Stomach (tissue), 9 donors: Measurements from ENCODE around the gene HS6ST3. TPM values are rescaled to one million over a fixed set of nuclear protein-coding genes. Genes with fewer than 3 reads are reported as not detected.

Experiments used
- DNase-seq, 2 donors: peaks; one replicate each; pipeline versions ENCODE4 v3.0.0 to v3.0.0-alpha.2; 2013 to 2019
- H3K27ac ChIP-seq, 5 donors: fragments of 200-600 bp in 4 of 5; sonication (generic) in 4 of 5; one replicate each; pipeline ENCODE4 v1.5.1; 2013 to 2019; ENCODE audit warnings: mild to moderate bottlenecking in 1 of 5, moderate library complexity in 1 of 5
- H3K27me3 ChIP-seq, 3 donors: fragments of 200-600 bp; sonication (generic); one replicate each; pipeline ENCODE4 v1.5.1; 2017 to 2019; ENCODE audit warnings: mixed run types in 1 of 3
- H3K36me3 ChIP-seq, 4 donors: fragments of 200-600 bp; sonication (generic); 1 replicate in 3 of 4; 2 replicates in 1 of 4; pipeline ENCODE4 v1.5.1; 2016 to 2019
- H3K4me1 ChIP-seq, 4 donors: fragments of 200-600 bp; sonication (generic); one replicate each; pipeline ENCODE4 v1.5.1; 2016 to 2019
- H3K4me3 ChIP-seq, 4 donors: fragments of 200-600 bp; sonication (generic) in 3 of 4; one replicate each; pipeline ENCODE4 v1.5.1; 2016 to 2019; ENCODE audit warnings: mild to moderate bottlenecking in 1 of 4
- H3K9me3 ChIP-seq, 4 donors: fragments of 200-600 bp; sonication (generic); one replicate each; pipeline ENCODE4 v1.5.1; 2016 to 2019
- EP300 ChIP-seq: sonication (generic); formaldehyde crosslinking; IDR thresholded peaks from one replicate; pipeline ENCODE4 v1.6.1; 2017; ENCODE audit warnings: antibody characterized with exemption
- POLR2A ChIP-seq, 4 donors: fragments of 450-650 bp; IDR thresholded peaks; one replicate each; pipeline ENCODE4 v1.6.1; 2016; ENCODE audit warnings: antibody characterized with exemption in 4 of 4, control low read depth in 2 of 4, mild to moderate bottlenecking in 1 of 4, moderate library complexity in 1 of 4
- POLR2AphosphoS5 ChIP-seq, 3 donors: sonication (generic); formaldehyde crosslinking; IDR thresholded peaks; one replicate each; pipeline ENCODE4 v1.6.1; 2016; ENCODE audit warnings: antibody characterized with exemption in 3 of 3
- WGBS, 5 donors: extraction: QIAGEN DNeasy Blood & Tissue Kit in 3 of 5; methylation state at CpG; one replicate each; pipeline versions ENCODE4 v1.1.5 to v1.1.7; 2013 to 2018; 5-methylcytosine and 5-hydroxymethylcytosine counted together
- intact Hi-C: fragments of 100-400 bp; cut with DNase I; formaldehyde crosslinking; loops from one replicate; pipeline ENCODE4 v1.15.1; 2023; ENCODE audit warnings: low total_unique reads
- polyA plus RNA-seq, 3 donors: library from polyadenylated mRNA; stranded (reverse); fragments of 200-250 nt; gene quantifications; one replicate each; pipeline ENCODE4 v1.2.3, GENCODE V29; 2013
- total RNA-seq, 5 donors: library from RNA; depleted of rRNA; stranded (reverse); fragments of >200 nt; gene quantifications; one replicate each; pipeline versions ENCODE4 v1.1.0 to v1.2.3, GENCODE V29; 2014 to 2016
- TF ChIP-seq, protein P1 (sequence below), 7 experiments: fragments of 450-650 bp in 4 of 7; fragments of 200-600 bp in 3 of 7; sonication (generic) in 3 of 7; IDR thresholded peaks; one replicate each; pipeline ENCODE4 v1.5.1; 2016 to 2019; ENCODE audit warnings: antibody characterized with exemption in 7 of 7, control low read depth in 2 of 7, mild to moderate bottlenecking in 1 of 7
- donor health status: healthy with polysubstance abuse.
- donor health status: Bipolar disorder and iron deficiency.
- donor health status: healthy.

HS6ST3 gene
- total and polyA plus RNA-seq, 8 donors = 0.15 to 4.0 (median 0.75) TPM; not detected in 1

GRCh38 chr13:96308568-96308967 lies 218.7 kb downstream of the HS6ST3 start:
- DNase-seq = no peak
- Histone ChIP-seq H3K27ac (no peak overlapping the region), H3K27me3 (no peaks in the 10 kb centered on the region), H3K4me1 (no peaks in the 10 kb centered on the region), H3K4me3 (no peak overlapping the region), H3K36me3 (no peaks in the 10 kb centered on the region), H3K9me3 (no peaks in the 10 kb centered on the region)
- WGBS, 5 donors = 35 to 68% (median 51%) methylated on average over 3 of the region's 3 CpGs
- intact Hi-C loops = no loop called here
- TF ChIP-seq POLR2AphosphoS5 (IDR thresholded peaks at IDR 0.05) (no peak), EP300 (no peak), POLR2A (IDR thresholded peaks at IDR 0.05) (no peak)
- TF ChIP-seq, protein P1, sequence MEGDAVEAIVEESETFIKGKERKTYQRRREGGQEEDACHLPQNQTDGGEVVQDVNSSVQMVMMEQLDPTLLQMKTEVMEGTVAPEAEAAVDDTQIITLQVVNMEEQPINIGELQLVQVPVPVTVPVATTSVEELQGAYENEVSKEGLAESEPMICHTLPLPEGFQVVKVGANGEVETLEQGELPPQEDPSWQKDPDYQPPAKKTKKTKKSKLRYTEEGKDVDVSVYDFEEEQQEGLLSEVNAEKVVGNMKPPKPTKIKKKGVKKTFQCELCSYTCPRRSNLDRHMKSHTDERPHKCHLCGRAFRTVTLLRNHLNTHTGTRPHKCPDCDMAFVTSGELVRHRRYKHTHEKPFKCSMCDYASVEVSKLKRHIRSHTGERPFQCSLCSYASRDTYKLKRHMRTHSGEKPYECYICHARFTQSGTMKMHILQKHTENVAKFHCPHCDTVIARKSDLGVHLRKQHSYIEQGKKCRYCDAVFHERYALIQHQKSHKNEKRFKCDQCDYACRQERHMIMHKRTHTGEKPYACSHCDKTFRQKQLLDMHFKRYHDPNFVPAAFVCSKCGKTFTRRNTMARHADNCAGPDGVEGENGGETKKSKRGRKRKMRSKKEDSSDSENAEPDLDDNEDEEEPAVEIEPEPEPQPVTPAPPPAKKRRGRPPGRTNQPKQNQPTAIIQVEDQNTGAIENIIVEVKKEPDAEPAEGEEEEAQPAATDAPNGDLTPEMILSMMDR (IDR thresholded peaks at IDR 0.05) = no peak

- Histone ChIP-seq H3K4me3 (no peak overlapping the region), H3K4me1 (no peaks in the 10 kb centered on the region), H3K27ac (no peak overlapping the region), H3K36me3 (no peaks in the 10 kb centered on the region), H3K9me3 (peaks cover 0 to 2% (median 0%) of the 10 kb centered on the region in 4 donors), H3K27me3 (no peaks in the 10 kb centered on the region)
- peak in 1 of 2 donors; percentile 23 for DNase-seq
- TF ChIP-seq POLR2A (IDR thresholded peaks at IDR 0.05) (no peak), EP300 (no peak), POLR2AphosphoS5 (IDR thresholded peaks at IDR 0.05) (no peak)
- TF ChIP-seq, protein P1 (IDR thresholded peaks at IDR 0.05) = no peak
- intact Hi-C loops = no loop called here
- WGBS, 5 donors = 22 to 44% (median 42%) methylated on average over 1 of the region's 1 CpG
Observed at GRCh38 chr13:96314974-96315373, 225.1 kb downstream of the HS6ST3 start.

- WGBS, 5 donors = 86 to 95% (median 88%) methylated on average over 4 of the region's 4 CpGs
Observed at GRCh38 chr13:96338030-96338429, 248.1 kb downstream of the HS6ST3 start.

DNA sequence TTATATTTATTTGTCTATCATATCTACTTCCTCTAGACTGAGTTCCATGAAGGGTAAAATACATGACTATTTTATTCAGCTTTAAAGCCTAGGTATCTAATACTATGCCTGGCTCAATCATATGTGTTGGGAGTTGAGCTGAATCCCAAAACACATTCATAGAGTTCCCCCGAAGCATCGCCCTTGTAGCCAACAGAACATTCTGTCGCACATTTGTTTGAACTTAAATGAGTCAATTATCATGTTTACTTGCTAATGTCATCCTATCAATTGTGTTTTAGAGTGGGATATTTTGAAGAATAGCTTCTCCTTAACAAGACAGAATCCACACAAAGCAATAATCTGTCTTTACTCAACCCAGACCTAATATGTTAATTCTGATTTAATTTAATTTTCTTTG lies 252.4 kb downstream of the HS6ST3 start:
- Histone ChIP-seq H3K4me1 (no peaks in the 10 kb centered on the region), H3K4me3 (no peak overlapping the region), H3K9me3 (no peaks in the 10 kb centered on the region), H3K36me3 (no peaks in the 10 kb centered on the region), H3K27ac (no peak overlapping the region), H3K27me3 (no peaks in the 10 kb centered on the region)
- intact Hi-C loops = no loop called here
- WGBS, 5 donors = 77 to 98% (median 94%) methylated on average over 3 of the region's 3 CpGs
- no peak for DNase-seq
- TF ChIP-seq, protein P1 (IDR thresholded peaks at IDR 0.05) = no peak
- TF ChIP-seq EP300 (no peak), POLR2A (IDR thresholded peaks at IDR 0.05) (no peak), POLR2AphosphoS5 (IDR thresholded peaks at IDR 0.05) (no peak)

More at GRCh38 chr13:96338030-96338429, 248.1 kb downstream of the HS6ST3 start:
- H3K9me3 ChIP-seq = no peaks in the 10 kb centered on the region
- no peak overlapping the region for H3K4me3 ChIP-seq
- H3K27me3 ChIP-seq = no peaks in the 10 kb centered on the region
- DNase-seq = no peak
- no peaks in the 10 kb centered on the region for H3K4me1 ChIP-seq
- intact Hi-C loops = no loop called here
- no peaks in the 10 kb centered on the region for H3K36me3 ChIP-seq
- H3K27ac ChIP-seq = no peak overlapping the region
- TF ChIP-seq POLR2A (IDR thresholded peaks at IDR 0.05) (no peak), EP300 (no peak), POLR2AphosphoS5 (IDR thresholded peaks at IDR 0.05) (no peak)
- TF ChIP-seq, protein P1 (IDR thresholded peaks at IDR 0.05) = no peak
